Measurements from ENCODE around the gene ATP1B2.

GRCh38 chr17:7614425-7615264 is 36.1 kb upstream of the ATP1B2 start, which contains the start of gene FXR2:
- peak; percentile 85 for TF ChIP-seq CTCF (IDR thresholded peaks at IDR 0.05; ENCODE audit: borderline replicate concordance, extremely low read depth, low read length, poor library complexity, severe bottlenecking)
- TF ChIP-seq EZH2 (IDR thresholded peaks at IDR 0.05; ENCODE audit: borderline replicate concordance, low read depth, low read length, severe bottlenecking) = no peak
